Lower leg skin (tissue), 4 donors: ENCODE results near the gene PPTC7. TPM values are rescaled to one million over a fixed set of nuclear protein-coding genes. Genes with fewer than 3 reads are reported as not detected.
"Not testable (repeated sequence)": the region's sequence is repeated elsewhere in the genome, so short reads cannot be mapped to it uniquely, and the experiment has no call there.

ENCODE experiments used
- DNase-seq, 2 donors: peaks; one replicate each; pipeline ENCODE4 v3.0.0-alpha.2; 2019; ENCODE audit warnings: low spot score in 2 of 2
- H3K4me3 ChIP-seq: fragments of 200-600 bp; sonication (generic); 2 replicates; pipeline ENCODE4 v1.5.1; 2017; ENCODE audit warnings: mild to moderate bottlenecking, low read depth; ENCODE audit not compliant: poor library complexity, severe bottlenecking
- CTCF ChIP-seq, 3 donors: fragments of 450-650 bp; IDR thresholded peaks; one replicate each; pipeline ENCODE4 v1.5.1; 2016; ENCODE audit warnings: antibody characterized with exemption in 3 of 3, mild to moderate bottlenecking in 3 of 3, moderate library complexity in 2 of 3
- POLR2A ChIP-seq, 2 donors: fragments of 450-650 bp; IDR thresholded peaks; one replicate each; pipeline ENCODE4 v1.6.1; 2016 to 2017; ENCODE audit warnings: antibody characterized with exemption in 2 of 2, mild to moderate bottlenecking in 1 of 2, moderate library complexity in 1 of 2
- WGBS, 2 donors: methylation state at CpG; one replicate each; pipeline ENCODE4 v1.1.5; 2018; 5-methylcytosine and 5-hydroxymethylcytosine counted together
- intact Hi-C: fragments of 100-400 bp; cut with DNase I; formaldehyde crosslinking; loops from one replicate; pipeline ENCODE4 v1.15.0; 2023; ENCODE audit warnings: low total_unique reads
- total RNA-seq, 4 donors: library from RNA; depleted of rRNA; stranded (reverse); fragments of >200 nt; gene quantifications; one replicate each; pipeline ENCODE4 v1.1.0, GENCODE V29; 2016

Gene PPTC7
- total RNA-seq, 4 donors from 2014 or later: 19.6 to 29.8 (median 26.0) TPM

DNA sequence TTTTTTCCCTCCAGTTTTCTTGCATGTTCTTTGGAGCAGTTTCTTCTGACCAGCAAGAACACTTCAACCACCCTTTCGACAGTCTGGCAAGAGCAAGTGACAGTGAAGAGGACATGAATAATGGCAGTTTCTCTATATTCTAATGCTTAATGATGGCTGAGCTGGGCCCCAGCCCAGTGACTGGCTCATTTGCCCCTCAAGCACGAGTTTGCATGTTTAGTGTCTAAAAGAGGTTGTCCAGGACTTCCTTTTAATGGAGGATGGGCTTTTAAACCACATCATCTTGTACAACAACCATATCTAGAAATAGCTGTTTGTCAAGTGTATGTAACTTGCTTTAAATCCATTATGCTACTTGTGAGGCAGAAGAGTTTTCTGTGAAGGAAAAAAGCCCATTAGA lies 52.6 kb downstream of the PPTC7 start:
- H3K4me3 ChIP-seq: no peak overlapping the region
- TF ChIP-seq POLR2A (IDR thresholded peaks at IDR 0.05) (no peak), CTCF (IDR thresholded peaks at IDR 0.05) (no peak)
- WGBS, 2 donors: 68 to 73% methylated on average over 2 of the region's 2 CpGs
- no peak for DNase-seq
- intact Hi-C loops: no loop called here

- TF ChIP-seq CTCF (IDR thresholded peaks at IDR 0.05) (no peak), POLR2A (IDR thresholded peaks at IDR 0.05) (no peak)
- 95 to 96% methylated on average over 6 of the region's 6 CpGs for WGBS, 2 donors
- intact Hi-C loops: no loop called here
- H3K4me3 ChIP-seq: no peak overlapping the region
- DNase-seq: peak in 1 of 2 donors; percentile 67
These were observed 54.8 kb downstream of the PPTC7 start for GRCh38 chr12:110528277-110528839.

GRCh38 chr12:110520876-110521712 lies 62.0 kb downstream of the PPTC7 start:
- H3K4me3 ChIP-seq, intact Hi-C loops, DNase-seq: not testable (repeated sequence)
- WGBS, 2 donors: 86 to 90% methylated on average over 11 of the region's 11 CpGs

- DNase-seq, H3K4me3 ChIP-seq, intact Hi-C loops: not testable (repeated sequence)
- WGBS, 2 donors: 92% methylated on average over 8 of the region's 8 CpGs
These were observed 65.1 kb downstream of the PPTC7 start for GRCh38 chr12:110518014-110518413.

- intact Hi-C loops: no loop called here
- TF ChIP-seq CTCF (IDR thresholded peaks at IDR 0.05) (no peak), POLR2A (IDR thresholded peaks at IDR 0.05) (no peak)
- WGBS, 2 donors: 92 to 98% methylated on average over 3 of the region's 3 CpGs
These were observed 66.1 kb downstream of the PPTC7 start for GRCh38 chr12:110516995-110517394.

GRCh38 chr12:110514363-110514762 lies 68.8 kb downstream of the PPTC7 start:
- no peak for DNase-seq
- intact Hi-C loops: loop anchor here (5.0 kb wide), 1 partner anchor 83 kb away; no protein-coding TSS in a partner anchor
- TF ChIP-seq CTCF (IDR thresholded peaks at IDR 0.05): no peak
- TF ChIP-seq POLR2A (IDR thresholded peaks at IDR 0.05): no peak
- 63 to 76% methylated on average over 1 of the region's 1 CpG for WGBS, 2 donors
- H3K4me3 ChIP-seq: no peak overlapping the region

More at GRCh38 chr12:110516995-110517394, 66.1 kb downstream of the PPTC7 start:
- no peak for DNase-seq
- no peak overlapping the region for H3K4me3 ChIP-seq
